NCI-H2196 (cell line): ENCODE measurements around the gene OR4K17.
"Not testable (repeated sequence)": the region's sequence is repeated elsewhere in the genome, so short reads cannot be mapped to it uniquely, and the experiment has no call there.

Source experiments
- DNase-seq: peaks from one replicate; lab custom pipeline; 2025; ENCODE audit not compliant: unreplicated experiment; lab: John Stamatoyannopoulos, UW

The OR4K17 gene

GRCh38 chr14:20110438-20110837 lies at the start of gene OR4K17:
Gene OR4K17 (plus strand): TSS chr14:20110739. CDS start chr14:20117500, 6,761 bp downstream.
- DNase-seq, result no peak

GRCh38 chr14:20092050-20092449 lies 18.5 kb upstream of the OR4K17 start:
- no peak for DNase-seq

- no peak for DNase-seq
Measured at GRCh38 chr14:20093442-20093841, 17.1 kb upstream of the OR4K17 start.

- DNase-seq, result not testable (repeated sequence)
Measured at GRCh38 chr14:20098926-20099770, 11.4 kb upstream of the OR4K17 start.

GRCh38 chr14:20112321-20112720 lies 1.8 kb downstream of the OR4K17 start:
- DNase-seq, result no peak

- DNase-seq, result no peak
Measured at GRCh38 chr14:20116748-20117147, 6.2 kb downstream of the OR4K17 start.

GRCh38 chr14:20118795-20119194 lies 8.3 kb downstream of the OR4K17 start:
- no peak for DNase-seq

GRCh38 chr14:20138520-20138919 lies 28.0 kb downstream of the OR4K17 start, which contains the start of gene OR4N5:
Gene OR4N5 (plus strand): TSS chr14:20138820. CDS start chr14:20143736, 4,916 bp downstream.
- no peak for DNase-seq

- no peak for DNase-seq
Measured at GRCh38 chr14:20143911-20144310, 33.4 kb downstream of the OR4K17 start.

- DNase-seq, result no peak
Measured at GRCh38 chr14:20144820-20145219, 34.3 kb downstream of the OR4K17 start.

GRCh38 chr14:20164462-20164861 lies 53.9 kb downstream of the OR4K17 start:
- DNase-seq, result no peak

GRCh38 chr14:20167091-20167490 lies 56.6 kb downstream of the OR4K17 start:
- no peak for DNase-seq

- DNase-seq, result not testable (repeated sequence)
Measured at GRCh38 chr14:20169852-20170251, 59.3 kb downstream of the OR4K17 start.
